ENCODE results near the gene SURF6. TPM values are rescaled to one million over a fixed set of nuclear protein-coding genes. Genes with fewer than 3 reads are reported as not detected.

The SURF6 gene
- 10 to 100 TPM; 28.6 to 28.9 TPM for total RNA-seq
- 10 to 100 TPM in 1 of 2 donors, 1 to 10 TPM in 1; 2.3 to 13.4 TPM for polyA plus RNA-seq

DNA sequence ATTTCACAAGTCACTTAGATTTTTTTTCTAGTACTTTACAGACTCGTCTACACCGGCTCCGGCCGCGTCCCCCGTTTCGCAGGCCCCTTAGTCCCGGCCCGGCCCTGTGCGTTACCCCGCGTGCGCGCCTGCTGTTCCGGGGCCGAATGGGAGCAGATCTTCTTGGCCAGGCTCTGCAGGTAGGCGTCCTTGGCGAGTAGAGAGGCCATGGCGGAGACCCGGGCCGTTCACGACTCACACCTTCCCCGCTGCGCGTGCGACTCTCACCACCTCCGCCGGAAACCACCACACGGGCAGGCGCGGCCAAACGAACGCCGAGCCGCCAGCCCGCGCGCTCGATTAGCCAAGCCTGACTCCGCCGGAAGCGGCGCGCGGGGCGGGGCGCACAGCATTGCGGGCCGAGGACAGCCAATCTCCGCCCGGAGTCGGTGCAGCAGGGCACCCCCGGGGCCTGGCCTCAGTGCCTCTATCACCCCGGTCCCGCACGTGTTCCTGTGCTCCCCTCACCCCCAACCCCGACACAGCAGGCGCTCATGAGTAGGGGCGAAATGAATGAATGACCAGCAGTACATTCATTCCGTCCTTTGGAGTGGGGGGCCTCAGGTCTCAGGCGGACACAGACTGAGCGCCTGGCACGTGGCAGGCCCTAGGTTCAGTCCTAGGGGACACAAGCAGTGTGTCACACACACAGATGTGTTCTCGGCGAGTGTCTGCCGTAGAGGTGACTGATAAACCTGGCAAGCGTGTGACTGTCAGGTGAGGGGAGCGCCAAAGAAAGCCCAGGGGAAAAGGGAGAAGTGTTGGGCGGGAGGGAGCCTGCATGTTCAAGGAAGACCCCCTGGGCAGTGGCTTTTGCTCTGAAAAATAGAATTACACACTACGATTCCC, at the start of gene SURF6:
Gene SURF6 (minus strand): TSS at position 265 of the 888 bp plus-strand sequence. CDS start 56 bp downstream, at position 209.
- POLR2A ChIA-PET (ENCODE audit: partially characterized antibody): interaction anchor here (0.9 to 3.1 kb wide), 3 partner anchors 12 to 41 kb away, joined by 5 to 14 read pairs (median 12); partner anchors contain the start of genes MED22, RPL7A, SURF1 and SURF2
- Mint-ChIP-seq H3K9me3 (no peaks in the 10 kb centered on the region), H3K4me3 (peak within 1 kb of the TSS; percentile 92 to 97 (median 96)), H3K36me3 (peaks cover 22 to 51% of the 10 kb centered on the region in 2 donors), H3K27me3 (no peaks in the 10 kb centered on the region), H3K27ac (peak within 1 kb of the TSS; percentile 86 to 96 (median 93)), H3K4me1 (peaks cover 16 to 64% (median 28%) of the 10 kb centered on the region in 4 donors)
- DNase-seq: peak; percentile 93 to 94 (median 94)
- Histone ChIP-seq H3K27ac (ENCODE audit: low read depth, low read length) (peak within 1 kb of the TSS; percentile 64), H3K36me3 (ENCODE audit: insufficient read depth, low read length) (peaks cover 48% of the 10 kb centered on the region), H3K27me3 (ENCODE audit: insufficient read depth, low read length) (no peaks in the 10 kb centered on the region), H3K4me1 (ENCODE audit: insufficient read depth, low read length) (peaks cover 41% of the 10 kb centered on the region), H3K4me3 (ENCODE audit: low read length in 2 of 2) (peak within 1 kb of the TSS; percentile 50 to 69), H3K9me3 (ENCODE audit: control insufficient read depth in 1 of 2, low read length in 2 of 2) (no peaks in the 10 kb centered on the region)
- intact Hi-C loops (cut with micrococcal nuclease): loop anchor here (1.0 to 2.0 kb wide), 4 partner anchors 12 to 82 kb away; partner anchors contain the start of genes MED22, REXO4, RPL7A and STKLD1
- CTCF ChIA-PET (ENCODE audit: partially characterized antibody): no interaction called here

DNA sequence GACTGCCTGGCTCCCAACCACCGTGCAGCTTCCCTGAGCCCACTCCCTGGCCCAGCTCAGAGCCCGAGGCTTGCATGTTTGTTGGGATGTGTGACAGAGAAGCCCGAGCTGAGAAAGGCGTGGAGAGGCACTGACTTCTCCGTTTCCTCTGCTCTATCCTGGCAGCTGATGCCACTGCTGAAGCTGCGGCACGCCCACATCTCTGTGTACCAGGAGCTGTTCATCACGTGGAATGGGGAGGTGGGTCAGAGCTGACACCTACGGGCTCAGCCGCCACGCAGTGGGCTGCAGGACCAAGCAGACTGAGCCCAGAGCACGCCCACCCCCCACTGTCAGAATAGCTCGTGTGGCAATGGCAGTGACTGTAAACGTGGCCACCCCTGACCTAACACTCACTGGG, 49.5 kb upstream of the SURF6 start:
- H3K36me3 Mint-ChIP-seq: no peaks in the 10 kb centered on the region
- intact Hi-C loops (cut with micrococcal nuclease): no loop called here
- peaks cover 2 to 4% of the 10 kb centered on the region in 2 donors for H3K27me3 Mint-ChIP-seq
- H3K27me3 ChIP-seq (ENCODE audit: insufficient read depth, low read length): no peaks in the 10 kb centered on the region
- H3K4me1 Mint-ChIP-seq: no peaks in the 10 kb centered on the region
- H3K4me1 ChIP-seq (ENCODE audit: insufficient read depth, low read length): no peaks in the 10 kb centered on the region
- no peaks in the 10 kb centered on the region for H3K9me3 ChIP-seq (ENCODE audit: control insufficient read depth in 1 of 2, low read length in 2 of 2)
- H3K4me3 ChIP-seq (ENCODE audit: low read length in 2 of 2): no peak overlapping the region
- H3K27ac Mint-ChIP-seq: no peak overlapping the region
- CTCF ChIA-PET (ENCODE audit: partially characterized antibody): interaction anchor here (1.1 kb wide), 1 partner anchor 19 kb away, joined by 3 read pairs; no protein-coding TSS in a partner anchor
- no peak overlapping the region for H3K27ac ChIP-seq (ENCODE audit: low read depth, low read length)
- no peaks in the 10 kb centered on the region for H3K36me3 ChIP-seq (ENCODE audit: insufficient read depth, low read length)
- H3K4me3 Mint-ChIP-seq: no peak overlapping the region
- H3K9me3 Mint-ChIP-seq: no peaks in the 10 kb centered on the region
- POLR2A ChIA-PET (ENCODE audit: partially characterized antibody): no interaction called here
- peak in 1 of 5 donors; percentile 3 for DNase-seq

DNA sequence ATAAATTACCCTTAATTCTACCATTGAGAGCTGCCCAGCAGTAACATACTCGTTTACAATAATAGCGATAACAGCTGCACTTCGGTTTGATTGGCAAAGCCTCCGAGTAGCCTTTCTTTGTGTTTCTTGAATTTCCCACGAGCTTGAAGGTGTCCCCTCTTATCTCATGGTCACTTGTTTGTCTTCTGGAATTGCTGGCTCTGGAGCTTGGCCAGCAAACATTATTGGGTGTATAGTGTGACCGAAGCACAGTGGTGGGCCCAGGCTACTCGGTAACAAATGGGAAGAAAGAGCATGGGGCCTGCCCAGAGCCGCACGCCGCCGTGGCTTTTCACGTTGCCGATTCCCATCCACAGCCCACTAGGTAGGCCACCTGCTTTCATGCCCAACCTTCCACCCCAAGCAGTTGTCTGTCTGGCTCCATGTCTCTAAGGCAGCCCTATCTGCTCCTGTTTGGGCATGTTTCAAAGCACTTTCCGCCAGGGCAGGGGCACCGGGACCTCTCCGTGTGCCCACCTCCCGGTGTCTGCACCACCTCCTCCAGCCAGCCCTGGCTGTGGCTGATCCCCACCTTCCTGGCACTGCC, 48.8 kb upstream of the SURF6 start:
- Histone ChIP-seq H3K27ac (ENCODE audit: low read depth, low read length) (no peak overlapping the region), H3K4me1 (ENCODE audit: insufficient read depth, low read length) (no peaks in the 10 kb centered on the region), H3K4me3 (ENCODE audit: low read length in 2 of 2) (no peak overlapping the region), H3K9me3 (ENCODE audit: control insufficient read depth in 1 of 2, low read length in 2 of 2) (no peaks in the 10 kb centered on the region), H3K36me3 (ENCODE audit: insufficient read depth, low read length) (no peaks in the 10 kb centered on the region), H3K27me3 (ENCODE audit: insufficient read depth, low read length) (no peaks in the 10 kb centered on the region)
- peak in 1 of 5 donors; percentile 8 for DNase-seq
- no peaks in the 10 kb centered on the region for H3K36me3 Mint-ChIP-seq
- no peaks in the 10 kb centered on the region for H3K4me1 Mint-ChIP-seq
- ChIA-PET CTCF (ENCODE audit: partially characterized antibody) (interaction anchor here (1.1 kb wide), 1 partner anchor 20 kb away, joined by 3 read pairs; no protein-coding TSS in a partner anchor), POLR2A (ENCODE audit: partially characterized antibody) (no interaction called here)
- no peak overlapping the region for H3K27ac Mint-ChIP-seq
- H3K4me3 Mint-ChIP-seq: no peak overlapping the region
- H3K9me3 Mint-ChIP-seq: no peaks in the 10 kb centered on the region
- peaks cover 0 to 3% of the 10 kb centered on the region in 2 donors for H3K27me3 Mint-ChIP-seq
- intact Hi-C loops (cut with micrococcal nuclease): no loop called here

DNA sequence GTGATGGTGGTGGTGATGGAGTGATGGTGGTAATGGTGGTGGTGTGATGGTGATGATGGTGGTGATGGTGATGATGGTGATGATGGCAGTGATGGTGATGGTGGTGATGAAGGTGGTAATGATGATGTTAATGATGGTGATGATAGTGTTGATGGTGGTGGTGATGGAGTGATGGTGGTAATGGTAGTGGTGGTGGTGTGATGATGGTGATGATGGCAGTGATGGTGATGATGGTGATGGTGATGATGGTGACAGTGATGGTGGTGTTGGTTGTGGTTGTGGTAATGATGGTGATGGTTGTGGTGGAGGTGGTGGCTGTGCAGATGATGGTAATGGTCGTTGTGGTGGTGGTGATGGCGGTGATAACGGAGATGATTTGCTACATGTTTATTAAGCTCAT, 47.5 kb upstream of the SURF6 start:
- DNase-seq: peak in 1 of 5 donors; percentile 7
- intact Hi-C loops (cut with micrococcal nuclease): no loop called here
- POLR2A ChIA-PET (ENCODE audit: partially characterized antibody): no interaction called here
- H3K27ac ChIP-seq (ENCODE audit: low read depth, low read length): no peak overlapping the region
- no peaks in the 10 kb centered on the region for H3K36me3 ChIP-seq (ENCODE audit: insufficient read depth, low read length)
- no peaks in the 10 kb centered on the region for H3K4me1 ChIP-seq (ENCODE audit: insufficient read depth, low read length)
- H3K27me3 Mint-ChIP-seq: no peaks in the 10 kb centered on the region
- H3K4me3 Mint-ChIP-seq: no peak overlapping the region
- H3K9me3 ChIP-seq (ENCODE audit: control insufficient read depth in 1 of 2, low read length in 2 of 2): no peaks in the 10 kb centered on the region
- no peak overlapping the region for H3K4me3 ChIP-seq (ENCODE audit: low read length in 2 of 2)
- H3K36me3 Mint-ChIP-seq: no peaks in the 10 kb centered on the region
- CTCF ChIA-PET (ENCODE audit: partially characterized antibody): no interaction called here
- no peaks in the 10 kb centered on the region for H3K4me1 Mint-ChIP-seq
- H3K27ac Mint-ChIP-seq: no peak overlapping the region
- no peaks in the 10 kb centered on the region for H3K27me3 ChIP-seq (ENCODE audit: insufficient read depth, low read length)
- no peaks in the 10 kb centered on the region for H3K9me3 Mint-ChIP-seq

DNA sequence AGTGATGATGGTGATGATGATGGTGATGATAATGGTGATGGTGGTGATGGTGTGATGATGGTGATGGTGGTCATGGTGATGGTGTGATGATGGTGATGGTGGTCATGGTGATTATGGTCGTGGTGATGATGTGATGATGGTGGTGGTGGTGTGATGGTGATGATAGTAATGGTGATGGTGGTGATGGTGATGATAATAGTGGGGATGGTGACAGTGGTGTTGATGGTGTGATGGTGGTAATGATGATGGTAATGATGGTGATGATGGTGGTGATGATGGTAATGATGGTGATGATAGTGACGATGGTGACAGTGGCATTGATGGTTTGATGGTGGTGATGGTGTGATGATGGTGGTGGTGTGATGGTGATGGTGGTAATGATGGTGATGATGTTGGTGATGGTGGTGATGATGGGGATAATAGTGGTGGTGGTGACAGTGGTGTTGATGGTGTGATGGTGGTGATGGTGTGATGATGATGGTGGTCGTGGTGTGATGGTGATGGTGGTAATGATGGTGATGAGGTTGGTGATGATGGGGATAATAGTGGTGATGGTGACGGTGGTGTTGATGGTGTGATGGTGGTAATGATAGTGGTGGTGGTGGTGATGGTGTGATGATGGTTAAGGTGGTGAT, 46.6 kb upstream of the SURF6 start:
- Mint-ChIP-seq H3K36me3 (no peaks in the 10 kb centered on the region), H3K4me3 (no peak overlapping the region), H3K9me3 (no peaks in the 10 kb centered on the region), H3K27ac (no peak overlapping the region), H3K27me3 (no peaks in the 10 kb centered on the region), H3K4me1 (no peaks in the 10 kb centered on the region)
- Histone ChIP-seq H3K4me3 (ENCODE audit: low read length in 2 of 2) (no peak overlapping the region), H3K27me3 (ENCODE audit: insufficient read depth, low read length) (no peaks in the 10 kb centered on the region), H3K9me3 (ENCODE audit: control insufficient read depth in 1 of 2, low read length in 2 of 2) (no peaks in the 10 kb centered on the region), H3K27ac (ENCODE audit: low read depth, low read length) (no peak overlapping the region), H3K4me1 (ENCODE audit: insufficient read depth, low read length) (no peaks in the 10 kb centered on the region), H3K36me3 (ENCODE audit: insufficient read depth, low read length) (no peaks in the 10 kb centered on the region)
- DNase-seq: no peak
- intact Hi-C loops (cut with micrococcal nuclease): no loop called here
- CTCF ChIA-PET (ENCODE audit: partially characterized antibody): no interaction called here
- POLR2A ChIA-PET (ENCODE audit: partially characterized antibody): no interaction called here

DNA sequence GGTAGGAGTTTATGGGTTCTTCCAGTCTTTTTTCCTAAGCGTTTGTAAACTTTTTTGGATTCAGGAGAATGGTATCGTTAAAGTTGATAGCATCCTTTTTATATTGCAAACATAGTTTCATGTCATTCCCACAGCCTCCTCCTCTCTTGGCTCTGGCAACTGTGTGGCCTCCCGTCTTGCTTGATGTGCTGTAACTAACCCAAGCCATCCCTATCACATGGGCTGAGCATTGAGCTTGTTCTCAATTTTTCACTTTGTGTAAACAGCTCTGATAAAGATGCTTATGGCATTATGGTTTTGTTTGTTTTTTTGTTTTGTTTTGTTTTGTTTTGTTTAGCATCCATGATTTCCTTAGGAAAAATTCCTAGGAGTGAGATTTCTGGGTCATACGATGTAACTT, 44.7 kb upstream of the SURF6 start:
- Mint-ChIP-seq H3K9me3 (no peaks in the 10 kb centered on the region), H3K4me1 (no peaks in the 10 kb centered on the region), H3K4me3 (no peak overlapping the region), H3K36me3 (no peaks in the 10 kb centered on the region), H3K27me3 (no peaks in the 10 kb centered on the region), H3K27ac (no peak overlapping the region)
- Histone ChIP-seq H3K27me3 (ENCODE audit: insufficient read depth, low read length) (no peaks in the 10 kb centered on the region), H3K4me1 (ENCODE audit: insufficient read depth, low read length) (peaks cover 7% of the 10 kb centered on the region), H3K27ac (ENCODE audit: low read depth, low read length) (no peak overlapping the region), H3K36me3 (ENCODE audit: insufficient read depth, low read length) (no peaks in the 10 kb centered on the region), H3K9me3 (ENCODE audit: control insufficient read depth in 1 of 2, low read length in 2 of 2) (no peaks in the 10 kb centered on the region), H3K4me3 (ENCODE audit: low read length in 2 of 2) (no peak overlapping the region)
- no peak for DNase-seq
- intact Hi-C loops (cut with micrococcal nuclease): no loop called here
- CTCF ChIA-PET (ENCODE audit: partially characterized antibody): interaction anchor here (0.6 to 0.7 kb wide), 4 partner anchors 93 to 809 kb away, joined by 3 read pairs; no protein-coding TSS in a partner anchor
- POLR2A ChIA-PET (ENCODE audit: partially characterized antibody): no interaction called here

Data from CD4-positive, alpha-beta memory T cell (primary cell).